GM18508 (cell line): ENCODE results near the gene AGAP2.
"Not testable (repeated sequence)": the region's sequence is repeated elsewhere in the genome, so short reads cannot be mapped to it uniquely, and the experiment has no call there.

Experiments used
- ATAC-seq: cut with Tn5 transposase; IDR thresholded peaks from one replicate; pipeline ENCODE4 v1.9.1; 2021; ENCODE audit warnings: moderate number of reproducible peaks; ENCODE audit not compliant: insufficient read depth, unreplicated experiment

AGAP2 gene

DNA sequence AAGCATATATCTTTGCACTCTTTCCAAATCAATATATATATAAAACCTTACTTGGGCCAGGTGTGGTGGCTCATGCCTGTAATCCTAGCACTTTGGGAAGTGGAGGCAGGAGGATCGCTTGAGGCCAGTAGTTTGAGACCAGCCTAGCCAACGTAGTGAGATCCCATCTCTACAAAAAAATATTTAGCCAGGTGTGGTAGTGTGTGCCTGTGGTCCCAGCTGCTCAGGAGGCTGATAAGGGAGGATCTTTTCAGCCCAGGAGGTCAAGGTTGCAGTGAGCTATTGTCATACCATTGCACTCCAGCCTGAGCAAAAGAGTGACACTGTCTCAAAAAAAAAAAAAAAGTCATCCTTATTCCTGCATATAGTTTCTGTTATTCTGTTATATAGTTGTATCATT, 30.2 kb downstream of the AGAP2 start:
- ATAC-seq: no peak

GRCh38 chr12:57707250-57707649, 31.3 kb downstream of the AGAP2 start:
- no peak for ATAC-seq

- no peak for ATAC-seq
These were observed 38.2 kb downstream of the AGAP2 start for GRCh38 chr12:57700317-57700716.

GRCh38 chr12:57698414-57698813, 40.1 kb downstream of the AGAP2 start:
- no peak for ATAC-seq

DNA sequence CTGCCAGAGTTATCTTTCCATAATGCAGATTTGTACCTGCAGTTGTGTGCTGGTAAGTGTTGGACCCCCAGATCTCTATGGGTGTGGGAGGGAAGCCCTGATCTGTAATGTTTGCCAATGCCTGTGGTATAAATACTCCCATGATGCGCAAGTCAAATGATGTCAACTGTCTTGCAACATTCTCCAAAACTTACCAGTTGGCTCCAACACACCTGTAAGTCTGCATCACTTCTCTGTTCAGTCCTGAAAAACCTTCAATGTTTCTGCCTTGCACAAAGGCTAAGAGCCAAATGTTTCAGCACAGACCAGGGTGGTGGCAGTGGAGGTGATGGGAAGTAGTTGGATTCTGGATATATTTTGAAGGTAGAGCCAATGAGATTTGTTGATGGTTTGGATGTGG, 41.5 kb downstream of the AGAP2 start:
- no peak for ATAC-seq

GRCh38 chr12:57695770-57696432, 42.6 kb downstream of the AGAP2 start:
- no peak for ATAC-seq

DNA sequence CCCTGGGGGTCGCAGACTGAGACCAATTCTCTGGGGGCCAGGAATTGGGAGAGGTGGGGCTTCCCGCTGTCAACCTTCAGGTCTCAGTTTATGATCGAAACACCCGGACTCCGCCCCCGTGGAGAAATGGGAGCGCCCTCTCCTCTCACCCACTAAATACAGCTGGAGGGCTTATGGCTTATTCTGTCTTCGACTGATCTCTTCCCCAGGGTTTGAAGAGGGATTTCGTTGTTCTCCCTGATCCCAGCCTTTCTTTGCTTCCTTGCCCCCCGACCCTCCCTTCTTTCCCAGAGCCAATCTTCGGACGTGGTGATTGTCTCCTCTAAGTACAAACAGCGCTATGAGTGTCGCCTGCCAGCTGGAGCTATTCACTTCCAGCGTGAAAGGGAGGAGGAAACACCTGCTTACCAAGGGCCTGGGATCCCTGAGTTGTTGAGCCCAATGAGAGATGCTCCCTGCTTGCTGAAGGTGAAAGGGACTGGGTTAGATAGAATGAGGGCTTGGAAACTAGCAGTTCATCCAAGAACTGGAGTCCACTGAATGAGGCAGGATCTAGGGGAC, 44.0 kb downstream of the AGAP2 start:
- no peak for ATAC-seq

GRCh38 chr12:57693659-57694458, 44.7 kb downstream of the AGAP2 start, which contains the start of gene OS9:
Gene OS9, plus strand, starts transcription at chr12:57694132. Its CDS starts 30 bp downstream, at chr12:57694162.
- ATAC-seq: peak; percentile 93

DNA sequence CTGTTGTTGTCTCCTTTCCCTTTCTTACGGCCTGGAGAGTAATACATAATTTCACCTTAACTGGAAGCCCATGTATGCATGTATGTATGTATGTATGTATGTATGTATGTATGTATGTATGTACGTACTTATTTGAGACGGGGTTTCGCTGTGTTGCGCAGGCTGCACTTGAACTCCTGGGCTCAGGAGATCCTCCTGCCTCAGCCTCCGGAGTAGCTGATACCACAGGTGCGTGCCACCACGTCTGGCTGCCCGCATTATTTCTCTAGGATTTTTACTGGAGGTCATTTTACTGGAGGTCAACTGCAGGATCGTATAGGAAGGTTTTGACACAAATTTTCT, 45.3 kb downstream of the AGAP2 start:
- ATAC-seq: no peak

DNA sequence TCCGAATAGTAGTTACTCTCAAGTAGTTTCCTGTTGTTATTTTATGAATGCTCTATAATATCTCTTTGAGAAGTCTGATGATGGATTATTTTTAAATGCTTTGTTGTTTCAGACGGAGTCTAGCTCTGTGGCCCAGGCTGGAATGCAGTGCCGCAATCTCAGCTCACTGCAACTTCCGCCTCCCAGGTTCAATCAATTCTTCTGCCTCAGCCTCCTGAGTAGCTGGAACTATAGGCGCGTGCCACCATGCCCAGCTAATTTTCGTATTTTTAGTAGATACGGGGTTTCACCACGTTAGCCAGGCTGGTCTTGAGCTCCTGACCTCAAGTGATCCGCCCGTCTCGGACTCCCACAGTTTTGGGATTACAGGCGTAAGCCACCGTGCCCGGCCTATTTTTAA, 46.0 kb downstream of the AGAP2 start:
- ATAC-seq: no peak

GRCh38 chr12:57688931-57689330, 49.6 kb downstream of the AGAP2 start:
- ATAC-seq: no peak

GRCh38 chr12:57687862-57688261, 50.7 kb downstream of the AGAP2 start:
- ATAC-seq: no peak

- no peak for ATAC-seq
These were observed 58.8 kb downstream of the AGAP2 start for GRCh38 chr12:57679697-57680096.

DNA sequence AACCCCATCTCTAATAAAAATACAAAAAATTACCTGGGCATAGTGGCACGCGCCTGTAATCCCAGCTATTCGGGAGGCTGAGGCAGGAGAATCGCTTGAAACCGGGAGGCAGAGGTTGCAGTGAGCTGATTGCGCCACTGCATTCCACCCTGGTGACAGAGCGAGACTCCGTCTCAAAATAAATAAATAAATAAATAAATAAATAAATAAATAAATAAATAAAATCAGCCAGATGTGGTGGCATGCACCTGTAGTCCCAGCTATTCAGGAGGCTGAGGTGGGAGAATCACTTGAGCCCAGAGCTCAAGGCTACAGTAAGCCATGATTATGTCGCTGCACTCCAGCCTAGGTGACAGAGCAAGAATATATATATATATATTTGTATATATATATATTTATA, 60.6 kb downstream of the AGAP2 start:
- ATAC-seq: not testable (repeated sequence)

GRCh38 chr12:57674691-57675090, 63.9 kb downstream of the AGAP2 start:
- ATAC-seq: no peak
